ENCODE results near the gene B4GALNT4.

GRCh38 chr11:416757-417621 lies 47.7 kb downstream of the B4GALNT4 start:
- TF ChIP-seq CTCF (conservative IDR thresholded peaks at IDR 0.05 in 1 of 2, IDR thresholded peaks at IDR 0.05 in 1 of 2; ENCODE audit: low read depth in 1 of 2, low read length in 2 of 2), result no peak
- TF ChIP-seq EZH2 (IDR thresholded peaks at IDR 0.05; ENCODE audit: low read length, missing control alignments), result no peak
